HepG2 (cell line): ENCODE results near the gene RPS19BP1. TPM values are rescaled to one million over a fixed set of nuclear protein-coding genes. Genes with fewer than 3 reads are reported as not detected.

Experiments
- AHDC1 ChIP-seq: sonication (generic); formaldehyde crosslinking; IDR thresholded peaks from 2 replicates; pipeline ENCODE4 v1.5.1; 2020; ENCODE audit warnings: mild to moderate bottlenecking, missing genetic modification reagents, borderline replicate concordance
- ATF2 ChIP-seq: sonication (generic); formaldehyde crosslinking; IDR thresholded peaks from 2 replicates; pipeline ENCODE4 v1.4.0; 2020; ENCODE audit warnings: missing genetic modification reagents
- BORCS8-MEF2B ChIP-seq: sonication (generic); formaldehyde crosslinking; IDR thresholded peaks from 2 replicates; pipeline ENCODE4 v1.8.0; 2022; ENCODE audit warnings: mild to moderate bottlenecking, missing genetic modification reagents
- EP300 ChIP-seq, 3 experiments: sonication (generic) in 1 of 3; formaldehyde crosslinking in 1 of 3; IDR thresholded peaks; 2 replicates each; pipeline versions ENCODE4 v1.5.1 to v1.6.1; 2011 to 2020; ENCODE audit warnings: low read depth in 2 of 3, low read length in 2 of 3, borderline replicate concordance in 1 of 3, improper control_type of control experiment in 1 of 3, mild to moderate bottlenecking in 1 of 3, missing genetic modification reagents in 1 of 3, moderate library complexity in 1 of 3
- FOSL2 ChIP-seq: sonication (generic); formaldehyde crosslinking; IDR thresholded peaks from 2 replicates; pipeline ENCODE4 v1.4.0; 2020; ENCODE audit warnings: missing genetic modification reagents
- FOXJ3 ChIP-seq: sonication (generic); formaldehyde crosslinking; IDR thresholded peaks from 2 replicates; pipeline ENCODE4 v1.4.0; 2020; ENCODE audit warnings: missing genetic modification reagents, mild to moderate bottlenecking, borderline replicate concordance
- IRX3 ChIP-seq: sonication (generic); formaldehyde crosslinking; IDR thresholded peaks from 2 replicates; pipeline ENCODE4 v1.8.1; 2023; ENCODE audit warnings: mild to moderate bottlenecking, low read depth, missing genetic modification reagents, borderline replicate concordance
- NFAT5 ChIP-seq: sonication (generic); formaldehyde crosslinking; IDR thresholded peaks from 2 replicates; pipeline ENCODE4 v1.4.0; 2020; ENCODE audit warnings: missing genetic modification reagents
- PHF21A ChIP-seq: sonication (generic); formaldehyde crosslinking; IDR thresholded peaks from 2 replicates; pipeline ENCODE4 v1.5.0; 2020; ENCODE audit warnings: mild to moderate bottlenecking, missing genetic modification reagents
- SAFB2 ChIP-seq: sonication (generic); formaldehyde crosslinking; IDR thresholded peaks from 2 replicates; pipeline ENCODE4 v1.5.1; 2020; ENCODE audit warnings: missing genetic modification reagents, low read depth, mild to moderate bottlenecking, borderline replicate concordance
- TBX2 ChIP-seq: sonication (generic); formaldehyde crosslinking; IDR thresholded peaks from 2 replicates; pipeline ENCODE4 v1.5.0; 2020; ENCODE audit warnings: missing genetic modification reagents, mild to moderate bottlenecking, borderline replicate concordance
- ZNF224 ChIP-seq: sonication (generic); formaldehyde crosslinking; IDR thresholded peaks from 2 replicates; pipeline ENCODE4 v1.5.0; 2020; ENCODE audit warnings: mild to moderate bottlenecking, missing genetic modification reagents
- ZNF431 ChIP-seq: sonication (generic); formaldehyde crosslinking; IDR thresholded peaks from 2 replicates; pipeline ENCODE4 v1.9.0; 2022; ENCODE audit warnings: missing genetic modification reagents, low read depth, mild to moderate bottlenecking, borderline replicate concordance
- ZNF678 ChIP-seq: sonication (generic); formaldehyde crosslinking; IDR thresholded peaks from 2 replicates; pipeline ENCODE4 v1.4.0; 2020; ENCODE audit warnings: mild to moderate bottlenecking, missing genetic modification reagents
- polyA plus RNA-seq, 8 experiments: library from polyadenylated mRNA; depleted of rRNA in 3 of 8; stranded (reverse) in 7 of 8; unstranded in 1 of 8; fragments of >200 nt; fragmentation: Illumina TruSeq in 4 of 8; extraction: Trizol in 4 of 8; gene quantifications; 2 replicates each; pipeline versions ENCODE4 v1.2.1 to v1.2.3, GENCODE V29; 2011 to 2016; ENCODE audit warnings: low read depth in 4 of 8, missing spikeins in 1 of 8, mixed read lengths in 1 of 8; ENCODE audit not compliant: insufficient read depth in 1 of 8
- total RNA-seq, 5 experiments: library from RNA; depleted of rRNA; stranded (reverse); fragments of >200 nt; fragmentation: Illumina TruSeq; extraction: Trizol; gene quantifications; 2 replicates each; pipeline ENCODE4 v1.2.3, GENCODE V29; 2016; ENCODE audit warnings: low read depth in 1 of 5

Gene RPS19BP1
- total and polyA plus RNA-seq, 2 of the 13 experiments (the other 11 are each of a cell fraction or from before 2014, with no cell fraction given): 44.3 to 81.3 TPM

- TF ChIP-seq AHDC1 (no peak), NFAT5 (CRISPR knock-in tag) (0 out of 2 replicates have a peak, but pooled peaks have one; percentile 73), ZNF224 (CRISPR knock-in tag) (no peak), TBX2 (CRISPR knock-in tag) (peak; percentile 86), SAFB2 (CRISPR knock-in tag) (peak; percentile 93), PHF21A (peak; percentile 51; the same call in 1 of the 2 replicates), FOSL2 (CRISPR knock-in tag) (peak; percentile 23; the same call in 1 of the 2 replicates), BORCS8-MEF2B (peak; percentile 48; the same call in 1 of the 2 replicates), ZNF678 (CRISPR knock-in tag) (no peak), EP300 (IDR thresholded peaks at IDR 0.05; ENCODE audit: low read depth in 2 of 2, low read length in 2 of 2) (peak in 1 of 2 experiments; percentile 49; a peak in 1 of 4 replicates), EP300 (CRISPR knock-in tag; IDR thresholded peaks at IDR 0.05; ENCODE audit: borderline replicate concordance) (peak; percentile 15; the same call in 1 of the 2 replicates), IRX3 (CRISPR knock-in tag) (no peak), ATF2 (CRISPR knock-in tag) (peak; percentile 56), ZNF431 (CRISPR knock-in tag) (no peak; the same call in 1 of the 2 replicates), FOXJ3 (CRISPR knock-in tag) (0 out of 2 replicates have a peak, but pooled peaks have one; percentile 6)
Observed at GRCh38 chr22:39532215-39533073, at the start of gene RPS19BP1 (continued).
